OCI-LY7 (cell line): ENCODE results near the gene STAM2. TPM values are rescaled to one million over a fixed set of nuclear protein-coding genes. Genes with fewer than 3 reads are reported as not detected.
"Not testable (repeated sequence)": the region's sequence is repeated elsewhere in the genome, so short reads cannot be mapped to it uniquely, and the experiment has no call there.

ENCODE experiments used
- BruUV-seq: library from RNA; stranded (reverse); fragments of 400-500 nt; replicated peaks from 2 replicates; lab custom pipeline; 2021; lab: Mats Ljungman, UMichigan
- CTCF ChIA-PET: fragments of 300-600 bp; sonication (Branson Sonifier 250); formaldehyde crosslinking; loops from one replicate; lab custom pipeline; 2022; ENCODE audit warnings: antibody characterized with exemption; ENCODE audit not compliant: unreplicated experiment; lab: Charles Lee
- POLR2A ChIA-PET: fragments of 300-600 bp; sonication (Branson Sonifier 250); formaldehyde crosslinking; loops from one replicate; lab custom pipeline; 2022; ENCODE audit warnings: antibody characterized with exemption; lab: Charles Lee
- DNase-seq: peaks from one replicate; pipeline ENCODE4 v3.0.0-alpha.2; 2015; ENCODE audit warnings: low spot score
- H2AFZ ChIP-seq: fragments of 200-600 bp; sonication (generic), shearing (Covaris generic); 2 replicates; pipeline ENCODE4 v1.6.1; 2014; ENCODE audit warnings: mild to moderate bottlenecking, antibody characterized with exemption, low read length, moderate library complexity
- H3K27ac ChIP-seq: fragments of 200-600 bp; sonication (generic); 2 replicates; pipeline ENCODE4 v1.5.1; 2014; ENCODE audit warnings: mixed run types, low read depth, mild to moderate bottlenecking, moderate library complexity, low read length, inconsistent platforms; ENCODE audit not compliant: poor library complexity, severe bottlenecking
- H3K36me3 ChIP-seq: fragments of 200-600 bp; sonication (generic); 2 replicates; pipeline ENCODE4 v1.6.1; 2014; ENCODE audit warnings: mild to moderate bottlenecking, antibody characterized with exemption, low read length, moderate library complexity, mixed read lengths; ENCODE audit not compliant: insufficient read depth
- H3K4me1 ChIP-seq: fragments of 200-600 bp; sonication (generic); 2 replicates; pipeline ENCODE4 v1.5.1; 2014; ENCODE audit warnings: mild to moderate bottlenecking, low read length; ENCODE audit not compliant: insufficient read depth, poor library complexity, severe bottlenecking
- H3K4me2 ChIP-seq: fragments of 200-600 bp; sonication (generic); 2 replicates; pipeline ENCODE4 v1.6.1; 2014; ENCODE audit warnings: mild to moderate bottlenecking, low read length
- H3K4me3 ChIP-seq: fragments of 200-600 bp; sonication (generic); 2 replicates; pipeline ENCODE4 v1.5.1; 2014; ENCODE audit warnings: mild to moderate bottlenecking, low read depth, low read length; ENCODE audit not compliant: poor library complexity, severe bottlenecking
- H3K79me2 ChIP-seq: fragments of 200-600 bp; sonication (generic); 2 replicates; pipeline ENCODE4 v1.6.1; 2016; ENCODE audit warnings: low read depth, mild to moderate bottlenecking, low read length, moderate library complexity, mixed read lengths; ENCODE audit not compliant: insufficient read depth
- H3K9me2 ChIP-seq: fragments of 200-600 bp; sonication (generic); 2 replicates; pipeline ENCODE4 v1.6.1; 2016; ENCODE audit warnings: mild to moderate bottlenecking, low read length, mixed read lengths; ENCODE audit not compliant: insufficient read depth
- H3K9me3 ChIP-seq: fragments of 200-600 bp; sonication (generic); 2 replicates; pipeline ENCODE4 v1.6.1; 2014; ENCODE audit warnings: mild to moderate bottlenecking, mixed run types, low read length, mixed read lengths
- H4K20me1 ChIP-seq: fragments of 200-600 bp; sonication (generic); 2 replicates; pipeline ENCODE4 v1.6.1; 2014; ENCODE audit warnings: mild to moderate bottlenecking, antibody characterized with exemption, low read length, moderate library complexity, mixed read lengths; ENCODE audit not compliant: insufficient read depth
- CTCF ChIP-seq: fragments of 200-600 bp; sonication (generic); conservative IDR thresholded peaks from 2 replicates; pipeline ENCODE4 v1.5.1; 2014; ENCODE audit warnings: mild to moderate bottlenecking, antibody characterized with exemption, low read length, moderate library complexity, mixed read lengths
- EZH2phosphoT487 ChIP-seq: fragments of 200-600 bp; sonication (generic); IDR thresholded peaks from 2 replicates; pipeline ENCODE4 v1.6.1; 2018; ENCODE audit warnings: low read depth, borderline replicate concordance, mild to moderate bottlenecking, mixed run types, antibody characterized with exemption, low read length, moderate library complexity, mixed read lengths
- intact Hi-C: fragments of 100-400 bp; cut with micrococcal nuclease; formaldehyde crosslinking; loops from one replicate; pipeline ENCODE4 v1.10.0; 2022; ENCODE audit not compliant: unreplicated experiment
- total RNA-seq, 2 experiments: library from RNA; depleted of rRNA in 1 of 2; stranded (reverse); fragments of >200 nt in 1 of 2; shearing (Covaris generic) in 1 of 2; gene quantifications; 2 replicates each; pipeline ENCODE4 v1.2.3, GENCODE V29; 2014 to 2022

The STAM2 gene
- total RNA-seq, 2 experiments from 2014 or later, result 17.7 to 22.1 TPM

DNA sequence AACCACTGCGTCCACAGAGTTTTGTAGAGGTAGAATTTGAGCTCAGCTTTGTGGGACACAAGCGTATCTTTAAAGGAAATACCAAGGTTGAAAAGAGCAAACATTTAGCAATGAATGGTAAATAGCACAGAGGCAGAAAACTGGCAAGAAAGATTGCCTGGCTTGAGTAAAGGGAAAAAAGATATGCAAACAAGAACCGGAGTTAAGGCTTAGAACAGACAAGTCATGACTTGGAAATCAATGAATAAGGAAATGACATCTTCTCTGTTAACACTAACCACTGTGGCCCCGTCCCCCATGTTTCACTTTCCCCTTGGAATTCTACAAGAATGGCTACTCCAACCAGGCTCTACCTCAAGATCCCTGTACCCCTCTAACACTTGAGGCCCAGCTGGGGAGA lies 3.8 kb downstream of the STAM2 start:
- Histone ChIP-seq H3K4me1 (peaks cover 19% of the 10 kb centered on the region), H3K4me2 (no peak overlapping the region), H3K4me3 (no peak overlapping the region), H4K20me1 (0 out of 2 replicates have a peak, but pooled peaks cover 4% of the 10 kb centered on the region), H3K79me2 (peaks cover 81% of the 10 kb centered on the region), H3K9me3 (peaks cover 10% of the 10 kb centered on the region; the same call in 1 of the 2 replicates), H3K27ac (no peak overlapping the region), H3K9me2 (no peaks in the 10 kb centered on the region), H2AFZ (no peak overlapping the region), H3K36me3 (peaks cover 8% of the 10 kb centered on the region)
- TF ChIP-seq EZH2phosphoT487, result no peak
- TF ChIP-seq CTCF, result no peak
- POLR2A ChIA-PET, result interaction anchor here (1.4 kb wide), 1 partner anchor 9 kb away, joined by 5 read pairs; no protein-coding TSS in a partner anchor
- CTCF ChIA-PET, result interaction anchor here (0.5 kb wide), 1 partner anchor 413 kb away, joined by 6 read pairs; no protein-coding TSS in a partner anchor
- intact Hi-C loops, result loop anchor here (10.0 kb wide), 1 partner anchor 347 kb away; the partner anchor contains the start of gene ARL5A
- no TSS peak for BruUV-seq
- no peak for DNase-seq

DNA sequence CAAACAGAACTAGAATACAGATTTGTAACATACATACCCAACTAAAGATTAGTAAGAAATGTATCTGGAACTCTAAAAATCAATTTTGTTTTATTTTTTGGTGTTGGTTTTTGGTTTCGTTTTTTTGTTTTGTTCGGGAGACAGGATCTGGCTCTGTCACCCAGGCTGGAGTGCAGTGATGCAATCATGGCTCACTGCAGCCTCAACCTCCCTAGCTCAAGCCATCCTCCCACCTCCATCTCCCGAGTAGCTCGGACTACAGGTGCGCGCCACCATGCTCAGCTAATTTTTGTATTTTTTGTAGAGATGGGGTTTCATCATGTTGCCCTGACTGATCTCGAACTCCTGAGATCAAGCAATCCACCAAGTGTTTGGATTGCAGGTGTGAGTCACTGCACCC lies 6.4 kb downstream of the STAM2 start:
- H3K9me3 ChIP-seq, H3K9me2 ChIP-seq, DNase-seq, CTCF ChIA-PET, intact Hi-C loops, H3K4me3 ChIP-seq, H2AFZ ChIP-seq, H3K4me1 ChIP-seq, H3K4me2 ChIP-seq, H4K20me1 ChIP-seq, H3K36me3 ChIP-seq, POLR2A ChIA-PET, H3K27ac ChIP-seq, BruUV-seq: not testable (repeated sequence)
- peaks cover 91% of the 10 kb centered on the region for H3K79me2 ChIP-seq

GRCh38 chr2:152167470-152167869 lies 8.1 kb downstream of the STAM2 start:
- H2AFZ ChIP-seq, intact Hi-C loops, H4K20me1 ChIP-seq, H3K9me3 ChIP-seq, H3K4me3 ChIP-seq, H3K4me2 ChIP-seq, H3K9me2 ChIP-seq, DNase-seq, CTCF ChIA-PET, H3K36me3 ChIP-seq, BruUV-seq, H3K4me1 ChIP-seq, H3K27ac ChIP-seq: not testable (repeated sequence)
- peaks cover 80% of the 10 kb centered on the region for H3K79me2 ChIP-seq
- POLR2A ChIA-PET, result interaction anchor here (1.6 kb wide), 1 partner anchor 9 kb away, joined by 5 read pairs; the partner anchor contains the start of gene STAM2
